Right lobe of liver (tissue), 6 donors: ENCODE results near the gene MSANTD3. TPM values are rescaled to one million over a fixed set of nuclear protein-coding genes. Genes with fewer than 3 reads are reported as not detected.

Experiments
- ATAC-seq, 4 donors: fragments of 200-7000 bp; cut with Tn5 transposase; one replicate each; pipeline ENCODE4 v1.9.1; 2020; ENCODE audit warnings: mild to moderate bottlenecking in 4 of 4, moderate library complexity in 4 of 4
- DNase-seq, 3 donors: peaks; one replicate each; pipeline ENCODE4 v3.0.0-alpha.2; 2020
- H3K27ac ChIP-seq, 3 donors: fragments of 200-600 bp; one replicate each; pipeline ENCODE4 v1.8.0; 2022
- H3K27me3 ChIP-seq, 2 donors: fragments of 200-600 bp; one replicate each; pipeline ENCODE4 v1.8.0; 2022
- H3K36me3 ChIP-seq, 4 donors: fragments of 200-600 bp; sonication (generic) in 1 of 4; one replicate each; pipeline versions ENCODE4 v1.5.1 to v1.8.0; 2017 to 2022; ENCODE audit warnings: control low read depth in 1 of 4
- H3K4me1 ChIP-seq, 4 donors: fragments of 200-600 bp; sonication (generic) in 1 of 4; one replicate each; pipeline versions ENCODE4 v1.5.1 to v1.8.0; 2017 to 2022; ENCODE audit warnings: control low read depth in 1 of 4
- H3K4me3 ChIP-seq, 3 donors: fragments of 200-600 bp; one replicate each; pipeline ENCODE4 v1.8.0; 2022
- H3K9me3 ChIP-seq, 4 donors: fragments of 200-600 bp; sonication (generic) in 1 of 4; one replicate each; pipeline versions ENCODE4 v1.5.1 to v1.8.0; 2017 to 2022; ENCODE audit warnings: control low read depth in 1 of 4
- POLR2A ChIP-seq: fragments of 450-650 bp; IDR thresholded peaks from one replicate; pipeline ENCODE4 v1.6.1; 2017; ENCODE audit warnings: antibody characterized with exemption, mild to moderate bottlenecking
- whole genome bisulfite sequencing: methylation state at CpG from one replicate; pipeline ENCODE4 v1.1.6; 2018; ENCODE audit warnings: low coverage, low lambda C conversion rate; ENCODE audit not compliant: insufficient coverage; ENCODE audit errors: missing lambda C conversion rate; 5-methylcytosine and 5-hydroxymethylcytosine counted together
- intact Hi-C, 2 donors: fragments of 100-400 bp; cut with DNase I; formaldehyde crosslinking; loops; one replicate each; pipeline versions ENCODE4 v1.11.2 to v1.14.1; 2022
- total RNA-seq, 6 experiments: library from RNA; depleted of rRNA in 2 of 6; stranded (reverse); fragments of >200 nt in 2 of 6; fragmentation: NEBNext Ultra II Directional in 3 of 6; extraction: Animal tissue kit (Norgen Biotek cat#: 25700) in 3 of 6; gene quantifications; one replicate each; pipeline versions ENCODE4 v1.1.0 to v1.2.4, GENCODE V29; 2016 to 2023
- TF ChIP-seq, protein P1 (sequence below), 4 donors: fragments of 200-600 bp in 3 of 4; fragments of 450-650 bp in 1 of 4; IDR thresholded peaks; one replicate each; pipeline versions ENCODE4 v1.5.1 to v1.8.0; 2016 to 2022; ENCODE audit warnings: antibody characterized with exemption in 4 of 4, mild to moderate bottlenecking in 2 of 4
- donor health status: DM: no; HTN: yes; CAD: no.
- donor health status: DM: no; HTN: no; CAD: no.
- donor health status: DM: no; HTN: no; CAD: no.
- donor health status: DM: no; HTN: yes; CAD: no.
- donor health status: DM: no; HTN: yes; CAD: no.

Gene MSANTD3
- total RNA-seq, 6 experiments from 2014 or later: 6.7 to 26.9 (median 15.9) TPM

DNA sequence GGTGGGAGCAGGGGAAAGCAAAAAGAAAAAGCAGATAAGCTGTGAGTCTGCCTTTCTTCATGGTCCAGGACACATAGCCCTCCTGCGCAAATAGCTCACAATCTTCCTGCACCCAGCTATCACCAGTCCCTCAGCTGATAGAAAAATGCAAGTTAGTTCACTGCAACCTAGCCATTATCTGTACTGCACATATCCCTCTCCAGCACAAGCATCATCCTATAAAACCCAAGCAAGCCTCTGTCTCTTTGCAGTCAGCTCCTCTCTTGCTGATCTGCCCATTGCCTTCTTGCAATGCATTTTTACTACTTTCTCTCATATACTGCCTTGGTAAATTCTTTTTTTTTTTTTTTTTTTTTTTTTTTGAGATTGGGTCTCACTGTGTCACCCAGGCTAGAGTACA is 20.0 kb upstream of the MSANTD3 start:
- H3K9me3 ChIP-seq: no peaks in the 10 kb centered on the region
- no peak overlapping the region for H3K27ac ChIP-seq
- 67% methylated on average over 1 of the region's 1 CpG for WGBS
- intact Hi-C loops: no loop called here
- H3K27me3 ChIP-seq: no peaks in the 10 kb centered on the region
- no peak overlapping the region for H3K4me3 ChIP-seq
- DNase-seq: no peak
- no peak for ATAC-seq
- H3K4me1 ChIP-seq: peaks cover 0 to 7% (median 0%) of the 10 kb centered on the region in 4 donors
- H3K36me3 ChIP-seq: no peaks in the 10 kb centered on the region
- no peak for TF ChIP-seq POLR2A
- TF ChIP-seq, protein P1, sequence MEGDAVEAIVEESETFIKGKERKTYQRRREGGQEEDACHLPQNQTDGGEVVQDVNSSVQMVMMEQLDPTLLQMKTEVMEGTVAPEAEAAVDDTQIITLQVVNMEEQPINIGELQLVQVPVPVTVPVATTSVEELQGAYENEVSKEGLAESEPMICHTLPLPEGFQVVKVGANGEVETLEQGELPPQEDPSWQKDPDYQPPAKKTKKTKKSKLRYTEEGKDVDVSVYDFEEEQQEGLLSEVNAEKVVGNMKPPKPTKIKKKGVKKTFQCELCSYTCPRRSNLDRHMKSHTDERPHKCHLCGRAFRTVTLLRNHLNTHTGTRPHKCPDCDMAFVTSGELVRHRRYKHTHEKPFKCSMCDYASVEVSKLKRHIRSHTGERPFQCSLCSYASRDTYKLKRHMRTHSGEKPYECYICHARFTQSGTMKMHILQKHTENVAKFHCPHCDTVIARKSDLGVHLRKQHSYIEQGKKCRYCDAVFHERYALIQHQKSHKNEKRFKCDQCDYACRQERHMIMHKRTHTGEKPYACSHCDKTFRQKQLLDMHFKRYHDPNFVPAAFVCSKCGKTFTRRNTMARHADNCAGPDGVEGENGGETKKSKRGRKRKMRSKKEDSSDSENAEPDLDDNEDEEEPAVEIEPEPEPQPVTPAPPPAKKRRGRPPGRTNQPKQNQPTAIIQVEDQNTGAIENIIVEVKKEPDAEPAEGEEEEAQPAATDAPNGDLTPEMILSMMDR (IDR thresholded peaks at IDR 0.05): no peak

DNA sequence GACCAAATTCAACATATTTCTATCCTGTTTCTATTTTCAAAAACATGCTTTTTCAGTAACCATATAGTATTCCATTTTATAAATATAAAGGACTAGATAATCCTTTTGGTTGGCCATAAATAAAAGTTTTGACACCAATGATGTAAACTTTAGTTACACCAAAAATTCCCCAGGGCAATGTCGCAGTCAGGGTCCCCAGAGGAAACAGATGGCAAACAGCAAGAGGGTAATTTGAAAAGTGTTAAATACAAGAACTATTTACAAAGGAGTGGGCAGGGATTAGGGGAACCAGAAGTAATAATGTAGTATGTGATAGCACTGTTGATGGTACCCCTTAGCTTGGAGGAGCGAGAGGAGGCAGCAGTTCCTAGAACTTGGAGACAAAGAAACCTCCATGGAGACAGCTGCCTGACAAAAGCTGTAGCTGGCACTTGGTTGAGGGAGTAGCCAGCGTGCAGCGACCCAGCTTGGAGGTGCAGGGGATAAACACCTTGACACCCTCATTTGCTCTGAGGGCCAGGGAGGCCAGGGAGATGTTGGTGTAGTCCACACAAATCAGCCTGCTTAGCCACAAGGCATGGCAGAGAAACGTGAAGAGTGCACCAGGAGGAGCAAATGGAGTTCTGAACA is 18.3 kb upstream of the MSANTD3 start:
- H3K27ac ChIP-seq: no peak overlapping the region
- H3K4me3 ChIP-seq: no peak overlapping the region
- H3K4me1 ChIP-seq: peaks cover 0 to 8% (median 0%) of the 10 kb centered on the region in 4 donors
- TF ChIP-seq POLR2A: no peak
- TF ChIP-seq, protein P1 (IDR thresholded peaks at IDR 0.05): no peak
- H3K9me3 ChIP-seq: no peaks in the 10 kb centered on the region
- no peak for ATAC-seq
- no peaks in the 10 kb centered on the region for H3K27me3 ChIP-seq
- intact Hi-C loops: no loop called here
- H3K36me3 ChIP-seq: no peaks in the 10 kb centered on the region
- 72% methylated on average over 5 of the region's 5 CpGs for WGBS
- DNase-seq: no peak

DNA sequence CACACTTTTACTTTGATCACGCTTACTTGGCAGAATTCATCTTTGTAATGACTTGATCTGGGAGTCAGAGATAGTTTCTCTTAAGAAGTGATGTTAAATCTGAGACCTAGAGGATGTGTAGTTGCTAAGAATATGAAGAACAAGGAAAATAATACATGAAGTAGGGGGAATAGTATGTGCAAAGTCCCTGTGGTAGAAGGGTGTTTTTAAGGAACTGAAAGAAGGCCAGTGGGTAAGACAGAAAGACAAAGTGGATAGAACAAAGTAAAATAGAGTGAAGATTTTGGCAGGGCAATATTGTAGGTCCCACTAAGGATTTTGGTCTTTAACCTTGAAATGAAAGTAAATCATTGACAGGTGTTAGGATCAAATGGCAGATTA is 17.8 kb upstream of the MSANTD3 start:
- WGBS: 94% methylated on average over 1 of the region's 1 CpG
- peaks cover 0 to 8% (median 0%) of the 10 kb centered on the region in 4 donors for H3K4me1 ChIP-seq
- no peak for DNase-seq
- intact Hi-C loops: no loop called here
- no peak for TF ChIP-seq POLR2A
- TF ChIP-seq, protein P1 (IDR thresholded peaks at IDR 0.05): no peak
- H3K36me3 ChIP-seq: no peaks in the 10 kb centered on the region
- H3K27ac ChIP-seq: no peak overlapping the region
- no peaks in the 10 kb centered on the region for H3K27me3 ChIP-seq
- no peaks in the 10 kb centered on the region for H3K9me3 ChIP-seq
- ATAC-seq: no peak
- H3K4me3 ChIP-seq: no peak overlapping the region

DNA sequence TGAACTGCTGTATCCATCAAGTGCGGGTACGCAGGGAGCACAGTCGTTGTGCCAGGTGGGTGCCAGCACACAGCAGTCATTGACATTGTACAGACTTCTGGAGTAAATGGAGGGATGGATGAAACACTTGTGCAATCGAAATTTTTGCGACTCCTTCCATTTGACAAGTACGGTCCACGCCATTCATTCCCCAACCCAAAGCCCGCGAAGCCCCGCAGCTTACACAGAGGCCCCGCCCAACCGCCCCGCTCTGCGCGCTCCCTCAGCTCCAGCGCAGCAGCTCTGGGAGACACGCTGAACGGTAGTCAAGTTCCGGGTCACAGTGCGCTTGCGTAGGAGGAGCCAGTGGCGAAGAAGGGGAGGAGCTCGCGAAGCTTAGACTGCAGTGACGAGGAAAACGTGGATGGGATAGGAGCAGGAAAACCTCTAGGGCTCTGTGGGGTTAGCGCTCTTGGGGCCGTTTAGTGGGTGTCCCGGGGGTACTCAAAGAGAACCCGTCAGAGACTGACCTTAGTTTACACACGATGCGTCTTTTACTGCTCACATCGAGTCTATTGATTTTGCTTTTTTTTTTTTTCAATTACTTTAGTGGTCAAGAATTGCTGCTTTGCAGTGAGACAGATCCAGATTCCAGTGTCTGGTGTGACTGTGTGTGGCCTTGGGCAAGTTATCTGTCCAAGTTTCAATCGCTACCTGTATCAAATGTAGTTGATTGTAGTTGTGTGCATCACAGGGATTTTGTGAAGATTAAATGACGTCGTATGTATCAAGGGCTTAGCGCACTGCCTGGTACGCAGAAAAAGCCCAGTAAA is 15.3 kb upstream of the MSANTD3 start:
- ATAC-seq: peak; percentile 100
- intact Hi-C loops: no loop called here
- DNase-seq: peak; percentile 87 to 91 (median 90)
- Histone ChIP-seq H3K4me3 (peak overlapping the region; percentile 42 to 63 (median 45)), H3K9me3 (no peaks in the 10 kb centered on the region), H3K27me3 (no peaks in the 10 kb centered on the region), H3K36me3 (no peaks in the 10 kb centered on the region), H3K4me1 (peaks cover 0 to 8% (median 0%) of the 10 kb centered on the region in 4 donors), H3K27ac (no peak overlapping the region)
- 15% methylated on average over 28 of the region's 38 CpGs for WGBS
- TF ChIP-seq, protein P1 (IDR thresholded peaks at IDR 0.05): no peak
- peak; percentile 51 for TF ChIP-seq POLR2A
